ENCODE measurements around the gene NT5E. TPM values are rescaled to one million over a fixed set of nuclear protein-coding genes. Genes with fewer than 3 reads are reported as not detected.
"Not testable (repeated sequence)": the region's sequence is repeated elsewhere in the genome, so short reads cannot be mapped to it uniquely, and the experiment has no call there.

The NT5E gene
- total RNA-seq (2014; rRNA removed; shearing (Covaris generic); ENCODE audit: low replicate concordance) = 46.2 and 47.0 TPM in 2 replicates

DNA sequence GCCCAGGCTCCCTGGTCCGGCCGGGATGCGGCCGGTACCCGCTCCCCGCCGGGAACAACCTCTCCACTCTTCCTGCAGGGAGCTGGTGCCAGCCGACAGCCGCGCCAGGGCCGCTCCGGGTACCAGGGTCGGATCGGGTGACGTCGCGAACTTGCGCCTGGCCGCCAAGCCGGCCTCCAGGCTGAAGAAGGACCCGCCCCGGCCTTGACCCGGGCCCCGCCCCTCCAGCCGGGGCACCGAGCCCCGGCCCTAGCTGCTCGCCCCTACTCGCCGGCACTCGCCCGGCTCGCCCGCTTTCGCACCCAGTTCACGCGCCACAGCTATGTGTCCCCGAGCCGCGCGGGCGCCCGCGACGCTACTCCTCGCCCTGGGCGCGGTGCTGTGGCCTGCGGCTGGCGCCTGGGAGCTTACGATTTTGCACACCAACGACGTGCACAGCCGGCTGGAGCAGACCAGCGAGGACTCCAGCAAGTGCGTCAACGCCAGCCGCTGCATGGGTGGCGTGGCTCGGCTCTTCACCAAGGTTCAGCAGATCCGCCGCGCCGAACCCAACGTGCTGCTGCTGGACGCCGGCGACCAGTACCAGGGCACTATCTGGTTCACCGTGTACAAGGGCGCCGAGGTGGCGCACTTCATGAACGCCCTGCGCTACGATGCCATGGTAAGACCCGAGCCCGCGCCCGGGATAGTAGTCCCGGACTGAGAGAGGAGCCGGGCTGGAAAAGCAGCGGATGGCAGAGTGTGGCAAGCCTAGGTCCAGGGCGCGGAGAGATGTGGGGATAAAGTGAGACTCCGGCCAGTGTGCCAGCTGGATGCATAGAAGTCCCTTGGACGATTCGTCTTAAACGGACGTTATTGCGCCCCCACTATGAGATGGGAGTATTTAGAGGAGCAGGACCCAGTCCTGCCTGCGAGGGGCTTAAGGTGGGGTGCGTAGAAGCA lies at the start of gene NT5E:
TSS of gene NT5E (plus strand) at position 266 of the 942 bp plus-strand sequence. CDS start at position 323, 57 bp downstream.
- DNase-seq (ENCODE audit: low read depth) = peak; percentile 82
- in situ Hi-C loops (cut with HindIII; ENCODE audit: low pct_unique_long_range_greater_than_20kb, low sequenced_read_pairs) = no loop called here

DNA sequence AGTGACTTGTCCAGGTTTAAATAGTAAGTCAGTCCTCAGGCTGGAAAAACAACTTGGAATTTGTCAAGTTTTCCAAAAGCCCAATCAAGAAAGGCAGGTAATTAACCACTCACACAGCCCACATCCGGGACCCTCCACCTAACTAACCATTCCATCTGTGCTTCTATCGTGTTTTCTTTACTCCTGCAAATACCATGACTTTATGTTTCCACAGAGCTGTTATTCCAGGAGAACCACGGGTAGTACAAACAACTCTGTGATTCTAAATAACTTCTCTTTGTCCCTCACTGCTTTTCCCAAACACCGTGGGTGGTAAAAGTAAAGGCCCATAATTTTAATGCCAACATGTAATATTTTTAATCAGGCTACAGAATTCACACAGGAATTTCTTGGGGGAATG lies 49.6 kb upstream of the NT5E start:
- no peak for DNase-seq (ENCODE audit: low read depth)
- in situ Hi-C loops (cut with HindIII; ENCODE audit: low pct_unique_long_range_greater_than_20kb, low sequenced_read_pairs) = no loop called here

DNA sequence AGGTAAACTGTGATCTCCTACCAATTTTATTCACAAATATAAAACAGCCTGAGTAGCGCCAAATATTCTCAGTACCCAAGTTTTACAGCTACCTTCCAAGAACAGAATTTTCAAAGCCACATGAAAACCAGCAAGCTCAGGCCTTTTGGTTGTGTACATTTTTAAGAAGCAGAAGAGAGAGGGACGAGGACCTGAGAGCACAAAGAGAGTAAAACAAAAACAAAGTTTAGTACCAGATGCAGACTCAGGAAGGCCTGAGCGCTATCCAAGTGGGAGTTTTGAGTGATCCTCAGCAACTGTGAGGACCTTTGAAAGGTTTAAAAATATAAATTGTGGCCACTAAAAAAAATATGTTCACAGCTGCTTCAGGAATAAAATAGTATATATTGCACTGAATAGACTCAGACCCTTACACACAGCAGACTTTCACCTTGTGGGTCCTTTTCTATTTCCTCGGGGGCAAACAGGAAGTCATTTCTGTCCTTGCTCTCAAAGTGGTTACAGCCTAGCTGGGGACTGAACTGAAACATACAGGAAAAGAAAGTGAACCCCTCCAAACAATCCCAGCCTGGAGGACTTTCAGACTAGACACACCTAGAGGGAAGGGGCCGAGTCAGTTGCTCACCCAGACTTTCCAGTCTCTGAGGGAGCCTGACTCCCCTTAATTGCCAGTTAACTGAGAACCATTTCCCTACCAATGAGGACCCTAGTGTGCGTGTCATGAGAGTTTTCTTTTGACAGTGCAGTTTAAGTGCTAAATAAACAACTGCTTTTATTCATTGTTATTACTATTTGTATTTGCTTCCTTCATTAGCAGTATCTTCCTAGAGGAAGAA lies 48.5 kb upstream of the NT5E start:
- in situ Hi-C loops (cut with HindIII; ENCODE audit: low pct_unique_long_range_greater_than_20kb, low sequenced_read_pairs) = no loop called here
- no peak for DNase-seq (ENCODE audit: low read depth)

DNA sequence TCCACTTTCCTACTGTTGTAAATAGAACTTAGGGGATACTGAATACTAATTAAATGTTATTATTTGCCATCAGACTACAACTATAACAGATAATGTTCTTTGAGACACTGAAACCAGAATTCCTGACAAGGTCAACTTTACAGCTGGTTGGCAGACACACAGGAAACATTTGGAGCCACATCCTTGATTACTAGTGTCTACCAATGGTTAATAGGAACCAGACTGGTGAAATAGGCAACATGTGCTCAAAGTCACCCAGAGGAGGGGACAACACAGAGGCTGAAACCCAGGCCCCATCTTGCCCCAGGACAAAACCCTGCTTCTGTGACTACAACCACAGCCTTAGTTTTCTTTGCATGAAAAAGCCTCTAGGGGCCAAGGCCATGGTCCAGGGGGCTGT lies 47.8 kb upstream of the NT5E start:
- in situ Hi-C loops (cut with HindIII; ENCODE audit: low pct_unique_long_range_greater_than_20kb, low sequenced_read_pairs) = no loop called here
- DNase-seq (ENCODE audit: low read depth) = no peak

DNA sequence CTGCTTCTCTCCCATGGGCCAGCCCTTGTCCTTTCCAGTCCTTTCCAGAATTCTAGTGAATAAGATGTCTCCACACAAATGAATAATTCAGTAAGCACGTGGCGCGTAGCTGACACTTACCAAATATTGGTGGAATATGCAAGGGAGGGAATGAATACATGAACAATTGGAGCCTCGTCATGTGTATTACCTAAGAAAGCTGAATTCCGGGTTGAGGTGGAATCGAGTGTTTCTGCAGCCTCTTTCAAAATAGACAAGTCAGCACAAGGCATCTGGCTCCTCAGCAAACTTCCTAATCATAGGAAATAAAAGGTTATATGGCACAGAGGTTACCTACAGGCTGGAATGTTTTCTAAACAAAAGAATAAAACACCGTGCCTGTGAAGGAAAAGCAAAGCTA lies 47.0 kb upstream of the NT5E start:
- in situ Hi-C loops (cut with HindIII; ENCODE audit: low pct_unique_long_range_greater_than_20kb, low sequenced_read_pairs) = no loop called here
- DNase-seq (ENCODE audit: low read depth) = no peak

DNA sequence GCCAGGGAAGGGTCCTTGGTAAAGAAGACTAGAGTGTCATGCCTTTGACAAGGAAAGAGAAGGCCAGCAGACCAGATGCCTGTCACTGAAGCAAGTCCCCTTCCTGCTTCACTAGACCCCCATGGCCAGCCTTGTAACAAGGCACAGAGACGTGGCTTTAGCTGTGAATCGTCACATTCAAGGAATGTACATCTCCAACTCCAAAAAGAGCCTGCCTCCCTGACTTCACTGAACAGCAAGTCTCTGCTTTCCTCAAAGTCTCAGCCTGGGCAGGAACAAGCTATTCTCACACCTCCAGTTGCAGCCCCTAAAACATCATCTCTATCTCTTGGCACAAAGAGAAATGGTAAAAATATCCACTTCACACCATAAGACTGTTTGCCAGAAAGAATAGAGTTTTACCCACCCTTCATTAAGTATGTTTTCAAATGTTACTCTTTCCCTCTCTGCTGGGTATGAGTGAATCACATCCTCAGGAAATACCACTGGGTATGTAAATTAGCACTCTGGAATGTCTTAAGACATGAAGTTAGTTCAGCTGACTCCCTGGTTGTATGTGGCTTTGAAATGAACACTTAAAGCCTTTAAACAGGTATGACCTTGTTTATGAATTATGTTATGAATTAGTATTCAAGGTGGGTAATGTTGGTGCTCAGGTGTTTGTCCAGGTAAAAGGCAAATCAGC lies 46.4 kb upstream of the NT5E start:
- in situ Hi-C loops (cut with HindIII; ENCODE audit: low pct_unique_long_range_greater_than_20kb, low sequenced_read_pairs) = no loop called here
- peak; percentile 63 for DNase-seq (ENCODE audit: low read depth)

DNA sequence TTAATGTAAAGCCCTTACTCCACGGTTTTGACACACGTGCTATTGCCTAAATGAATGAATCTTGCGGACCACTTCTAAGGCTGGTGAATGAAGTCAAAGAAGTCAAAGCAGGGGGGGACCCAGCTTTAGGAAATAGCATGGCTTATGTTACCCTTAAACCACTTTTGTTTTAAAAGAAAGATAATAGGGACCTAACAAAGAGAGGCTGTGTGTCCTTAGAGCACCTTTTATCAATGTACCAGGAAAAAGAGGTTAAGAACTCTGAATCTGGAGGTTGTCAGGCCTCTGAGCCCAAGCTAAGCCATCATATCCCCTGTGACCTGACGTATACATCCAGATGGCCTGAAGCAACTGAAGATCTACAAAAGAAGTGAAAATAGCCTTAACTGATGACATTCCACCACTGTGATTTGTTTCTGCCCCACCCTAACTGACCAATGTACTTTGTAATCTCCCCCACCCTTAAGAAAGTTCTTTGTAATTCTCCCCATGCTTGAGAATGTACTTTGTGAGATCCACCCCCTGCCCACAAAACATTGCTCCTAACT lies 45.8 kb upstream of the NT5E start:
- in situ Hi-C loops (cut with HindIII; ENCODE audit: low pct_unique_long_range_greater_than_20kb, low sequenced_read_pairs); DNase-seq (ENCODE audit: low read depth): not testable (repeated sequence)

DNA sequence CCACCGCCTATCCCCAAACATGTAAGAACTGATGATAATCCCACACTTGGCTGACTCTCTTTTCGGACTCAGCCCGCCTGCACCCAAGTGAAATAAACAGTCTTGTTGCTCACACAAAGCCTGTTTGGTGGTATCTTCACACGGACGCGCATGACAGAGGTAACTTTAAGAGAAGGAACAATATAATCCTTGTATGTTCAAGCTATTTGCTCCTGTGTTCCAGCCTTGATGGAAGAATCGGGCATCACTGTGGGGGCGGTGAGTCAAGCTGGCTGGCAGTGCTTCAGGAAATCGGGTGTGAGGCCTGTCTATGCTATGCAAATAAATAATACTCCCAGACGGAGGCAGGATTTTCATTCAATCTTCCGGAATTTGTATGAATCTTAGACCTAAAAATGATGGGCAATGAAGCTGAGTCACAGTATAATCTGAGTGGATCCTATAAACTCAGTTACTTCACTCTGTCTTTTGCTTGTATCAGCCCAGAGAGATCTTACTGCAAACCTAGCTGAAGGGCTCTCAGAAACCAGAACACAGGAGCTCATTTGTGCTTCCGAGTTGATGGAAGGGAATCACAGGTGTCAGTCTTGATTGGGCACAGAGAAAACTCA lies 45.2 kb upstream of the NT5E start:
- in situ Hi-C loops (cut with HindIII; ENCODE audit: low pct_unique_long_range_greater_than_20kb, low sequenced_read_pairs) = no loop called here
- peak; percentile 86 for DNase-seq (ENCODE audit: low read depth)

DNA sequence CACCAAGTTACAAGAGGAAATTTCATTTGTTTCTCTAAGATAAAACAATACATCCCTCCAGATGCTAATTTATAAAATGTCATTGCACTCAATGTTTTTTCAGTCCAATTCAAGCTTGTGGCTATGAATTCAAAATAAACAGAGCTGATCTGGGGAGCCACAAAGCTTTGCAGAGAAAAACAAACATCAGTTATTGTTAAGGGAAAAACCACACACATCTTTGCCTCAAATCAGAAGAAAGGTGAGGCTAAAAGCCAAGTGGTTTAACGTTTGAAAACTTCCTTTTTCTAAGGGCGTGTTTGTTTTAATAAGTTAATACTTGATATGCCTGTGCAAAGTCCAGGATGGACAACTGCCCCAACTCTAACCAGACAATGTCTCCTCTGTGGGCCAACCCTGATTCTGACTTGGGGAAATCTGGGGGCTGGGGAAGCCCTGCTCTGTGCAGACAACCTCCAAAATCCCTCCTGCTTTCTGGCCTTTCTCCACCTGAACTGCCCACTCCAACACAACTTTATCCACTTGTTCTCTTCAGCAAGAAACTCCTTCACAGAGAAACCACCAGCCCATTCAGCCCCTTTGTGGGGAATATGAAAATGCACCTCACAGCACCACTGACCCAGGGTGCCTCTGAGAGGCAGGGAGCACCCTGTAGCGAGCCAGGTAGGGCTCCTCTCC lies 44.6 kb upstream of the NT5E start:
- peak; percentile 94 for DNase-seq (ENCODE audit: low read depth)
- in situ Hi-C loops (cut with HindIII; ENCODE audit: low pct_unique_long_range_greater_than_20kb, low sequenced_read_pairs) = no loop called here

DNA sequence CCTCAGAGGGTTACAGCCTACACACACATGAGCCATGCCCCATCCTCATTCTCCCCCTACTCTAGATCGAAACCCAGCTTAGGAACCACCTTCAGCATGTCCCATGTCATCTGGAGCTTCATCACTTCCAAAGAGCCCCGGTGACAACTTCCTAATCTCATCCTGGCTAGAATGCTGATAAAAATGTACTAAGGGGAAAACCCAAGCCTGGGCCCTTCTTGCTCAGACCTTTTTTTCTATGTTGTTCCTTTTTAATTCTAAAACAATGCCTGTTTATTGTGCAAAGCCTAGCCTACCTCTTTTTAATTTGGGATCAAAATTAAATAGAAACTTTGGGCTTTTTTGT lies 44.1 kb upstream of the NT5E start:
- no peak for DNase-seq (ENCODE audit: low read depth)
- in situ Hi-C loops (cut with HindIII; ENCODE audit: low pct_unique_long_range_greater_than_20kb, low sequenced_read_pairs) = no loop called here

DNA sequence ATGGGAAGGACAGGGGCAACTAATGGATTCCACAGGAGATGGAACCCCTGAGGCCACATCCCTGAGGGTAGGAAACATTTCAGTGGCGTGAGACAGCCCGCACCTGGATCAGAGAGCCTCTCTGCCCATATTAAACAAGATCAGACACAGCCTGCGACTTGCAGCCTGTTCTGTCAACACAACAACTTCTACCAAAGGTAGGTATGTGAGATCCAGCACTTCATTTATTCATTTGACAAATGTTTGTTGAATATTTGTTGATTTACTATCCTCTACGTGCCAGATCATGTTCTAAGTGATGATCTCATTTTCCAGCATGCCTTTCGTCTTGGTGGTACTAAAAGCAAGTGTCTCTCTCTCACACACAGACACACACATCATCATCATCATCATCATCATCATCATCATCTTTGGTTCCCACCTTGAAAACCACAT lies 43.2 kb upstream of the NT5E start:
- DNase-seq (ENCODE audit: low read depth) = no peak
- in situ Hi-C loops (cut with HindIII; ENCODE audit: low pct_unique_long_range_greater_than_20kb, low sequenced_read_pairs) = no loop called here

DNA sequence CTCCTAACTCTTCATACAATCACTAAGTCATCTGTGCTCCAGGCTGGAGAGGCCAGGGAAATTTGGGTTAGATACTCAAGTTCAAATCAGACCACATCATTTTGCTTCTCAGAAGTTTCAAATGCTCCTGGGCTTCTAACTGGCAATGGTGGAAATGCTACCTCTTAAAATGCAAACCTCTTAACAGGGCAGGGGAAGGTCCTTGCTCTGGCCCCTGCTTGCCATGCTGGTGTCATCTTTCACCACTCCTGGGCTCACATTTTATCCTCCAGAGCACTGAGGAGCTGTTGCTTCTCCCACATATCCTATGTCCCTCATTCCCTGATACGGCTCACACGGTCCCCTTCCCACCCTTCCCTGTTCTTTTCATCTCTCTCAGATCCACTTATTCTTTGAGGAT lies 41.8 kb upstream of the NT5E start:
- in situ Hi-C loops (cut with HindIII; ENCODE audit: low pct_unique_long_range_greater_than_20kb, low sequenced_read_pairs) = no loop called here
- no peak for DNase-seq (ENCODE audit: low read depth)

DNA sequence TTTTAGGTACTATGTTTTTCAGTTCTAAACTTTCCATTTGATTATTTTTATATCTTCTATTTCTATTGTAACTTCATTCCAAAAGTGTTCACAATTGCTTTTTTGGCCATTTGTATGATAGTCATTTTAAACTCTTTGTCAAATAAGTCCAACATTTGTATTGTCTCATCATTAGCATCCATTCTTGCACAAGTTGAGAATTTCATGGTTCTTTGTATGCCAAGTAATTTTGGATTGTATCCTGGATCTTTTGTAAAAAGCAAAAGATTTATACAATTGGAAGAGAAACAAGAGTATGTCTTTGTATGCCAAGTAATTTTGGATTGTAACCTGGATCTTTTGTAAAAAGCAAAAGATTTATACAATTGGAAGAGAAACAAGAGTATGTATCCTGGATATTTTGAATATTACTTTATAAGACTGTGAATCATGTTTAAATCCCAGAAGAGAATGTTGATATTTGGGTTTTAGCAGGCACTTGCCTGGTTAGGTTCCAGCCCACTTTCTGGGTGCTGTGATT lies 36.9 kb upstream of the NT5E start:
- in situ Hi-C loops (cut with HindIII; ENCODE audit: low pct_unique_long_range_greater_than_20kb, low sequenced_read_pairs) = no loop called here
- DNase-seq (ENCODE audit: low read depth) = no peak

DNA sequence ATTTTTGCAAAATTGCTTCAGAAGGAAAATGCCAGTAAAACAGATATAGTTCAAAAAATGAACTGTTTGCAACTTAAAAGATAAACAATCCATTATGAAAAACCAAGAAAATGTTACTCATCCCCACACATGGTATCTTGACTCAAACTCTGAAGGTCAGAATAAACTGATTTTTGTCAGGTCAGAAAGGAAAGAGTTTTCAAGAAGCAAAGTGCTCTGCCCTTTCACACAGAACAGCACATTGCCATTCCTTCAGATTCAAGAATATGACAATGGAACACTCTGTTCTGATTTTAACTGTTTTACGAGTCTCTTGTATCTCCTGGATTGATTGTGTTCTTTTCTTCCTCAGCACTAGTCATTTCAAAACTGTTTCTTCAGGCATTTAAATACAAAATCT lies 33.8 kb upstream of the NT5E start:
- DNase-seq (ENCODE audit: low read depth) = no peak
- in situ Hi-C loops (cut with HindIII; ENCODE audit: low pct_unique_long_range_greater_than_20kb, low sequenced_read_pairs) = no loop called here

DNA sequence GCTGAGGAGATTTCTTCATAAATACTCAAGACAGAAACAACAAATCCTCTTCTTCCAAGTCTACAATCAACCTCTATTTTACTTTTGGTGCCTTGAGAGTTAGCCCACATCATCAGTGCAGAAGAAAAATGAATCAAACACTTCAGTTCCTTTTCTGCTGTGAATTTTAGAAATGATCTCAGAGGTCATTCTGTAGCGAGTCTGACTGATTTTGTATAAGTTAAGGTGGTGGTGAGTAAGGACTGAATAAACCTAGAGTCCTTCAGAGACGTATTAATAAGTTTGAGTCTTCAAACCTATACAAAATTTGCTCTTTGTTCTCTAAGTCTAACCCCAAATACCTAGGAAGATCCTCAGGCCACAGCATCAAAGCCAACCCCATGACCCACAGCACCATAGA lies 33.1 kb upstream of the NT5E start:
- in situ Hi-C loops (cut with HindIII; ENCODE audit: low pct_unique_long_range_greater_than_20kb, low sequenced_read_pairs) = no loop called here

DNA sequence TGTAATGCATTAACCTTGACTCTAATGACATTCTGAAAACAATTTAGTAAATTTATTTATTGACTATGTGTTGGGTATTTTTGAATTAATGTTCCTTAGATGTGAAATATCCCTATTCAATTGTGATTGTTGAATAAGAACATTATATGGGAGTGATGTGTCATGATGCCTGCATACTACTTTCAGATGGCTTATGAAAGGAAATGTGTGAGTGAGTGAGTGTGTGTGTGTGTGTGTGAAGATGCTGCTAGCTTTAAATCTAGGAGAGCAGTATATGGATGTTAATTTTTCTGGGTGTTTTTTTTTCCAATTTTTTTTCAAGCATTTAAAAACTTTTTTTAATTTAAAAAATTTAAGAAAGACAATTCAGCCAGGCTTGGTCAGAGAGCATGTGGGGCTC lies 32.5 kb upstream of the NT5E start:
- no peak for DNase-seq (ENCODE audit: low read depth)
- in situ Hi-C loops (cut with HindIII; ENCODE audit: low pct_unique_long_range_greater_than_20kb, low sequenced_read_pairs) = no loop called here

More for the DNA sequence above, 33.1 kb upstream of the NT5E start:
- no peak for DNase-seq (ENCODE audit: low read depth)

DNA sequence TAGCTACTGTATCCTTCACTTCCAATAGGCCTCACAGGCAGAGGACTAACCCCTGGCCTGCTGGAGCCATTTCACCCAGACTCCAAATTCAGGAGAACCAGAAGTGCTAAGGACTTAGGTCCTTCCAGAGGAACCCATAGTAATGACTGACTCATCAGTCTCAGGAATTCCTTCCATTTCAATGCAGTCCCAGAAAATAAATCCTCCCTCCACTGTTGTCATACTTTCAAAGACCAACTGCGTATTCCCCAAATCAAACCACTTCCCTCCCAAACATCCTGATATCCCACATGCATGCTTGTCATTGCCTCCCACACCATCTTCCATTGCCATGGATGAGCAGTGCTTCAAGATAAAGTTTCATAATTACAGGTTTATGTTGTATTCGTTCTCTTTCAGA lies 31.8 kb upstream of the NT5E start:
- DNase-seq (ENCODE audit: low read depth) = no peak
- in situ Hi-C loops (cut with HindIII; ENCODE audit: low pct_unique_long_range_greater_than_20kb, low sequenced_read_pairs) = no loop called here

Measured in Caki2 (cell line).